Stimulated activated CD4-positive, alpha-beta T cell treated with anti-CD3 and anti-CD28 coated beads, Interleukin-12 subunit alpha, Interleukin-12 subunit beta, amount 100 ng/mL, for 4 hours (primary cell): ENCODE results near the gene SATB1.
A peak's percentile ranks its signal among the peaks of the same experiment; 100 is the strongest.
"Not testable (repeated sequence)": the region's sequence is repeated elsewhere in the genome, so short reads cannot be mapped to it uniquely, and the experiment has no call there.

Source experiments
- DNase-seq: peaks from one replicate; pipeline ENCODE4 v3.0.0-alpha.2; 2020

Gene SATB1

GRCh38 chr3:18424729-18425640, at the start of gene SATB1:
TSS of gene SATB1 (minus strand) at chr3:18425339. CDS start at chr3:18420967, 4,372 bp downstream.
- DNase-seq = peak; percentile 63

GRCh38 chr3:18474202-18474601, 49.1 kb upstream of the SATB1 start:
- DNase-seq = no peak

GRCh38 chr3:18469775-18470174, 44.6 kb upstream of the SATB1 start:
- DNase-seq = no peak

GRCh38 chr3:18466136-18466535, 41.0 kb upstream of the SATB1 start:
- no peak for DNase-seq

GRCh38 chr3:18454766-18455165, 29.6 kb upstream of the SATB1 start:
- DNase-seq = no peak

- DNase-seq = not testable (repeated sequence)
These were observed 24.5 kb upstream of the SATB1 start for GRCh38 chr3:18449618-18450017.

GRCh38 chr3:18447720-18448119, 22.6 kb upstream of the SATB1 start:
- no peak for DNase-seq

- no peak for DNase-seq
These were observed 21.1 kb upstream of the SATB1 start for GRCh38 chr3:18446149-18446825.

GRCh38 chr3:18445401-18446148, 20.4 kb upstream of the SATB1 start:
- peak; percentile 51 for DNase-seq

GRCh38 chr3:18444595-18445400, 19.7 kb upstream of the SATB1 start:
- peak; percentile 72 for DNase-seq

- peak; percentile 30 for DNase-seq
These were observed 18.8 kb upstream of the SATB1 start for GRCh38 chr3:18443665-18444594.

- no peak for DNase-seq
These were observed 17.9 kb upstream of the SATB1 start for GRCh38 chr3:18442756-18443664.

- DNase-seq = no peak
These were observed 16.4 kb upstream of the SATB1 start for GRCh38 chr3:18441551-18441950.

GRCh38 chr3:18440066-18440722, 15.1 kb upstream of the SATB1 start:
- DNase-seq = no peak

GRCh38 chr3:18439281-18439680, 14.1 kb upstream of the SATB1 start:
- DNase-seq = no peak

- DNase-seq = no peak
These were observed 13.4 kb upstream of the SATB1 start for GRCh38 chr3:18438586-18438985.

- DNase-seq = no peak
These were observed 11.1 kb upstream of the SATB1 start for GRCh38 chr3:18436213-18436612.

- DNase-seq = no peak
These were observed 9.6 kb upstream of the SATB1 start for GRCh38 chr3:18434711-18435110.

- DNase-seq = no peak
These were observed 7.6 kb upstream of the SATB1 start for GRCh38 chr3:18432752-18433151.

GRCh38 chr3:18431266-18431665, 6.1 kb upstream of the SATB1 start:
- DNase-seq = no peak
